Ascending aorta (tissue), 2 donors: ENCODE measurements around the gene ERCC6L2. TPM values are rescaled to one million over a fixed set of nuclear protein-coding genes. Genes with fewer than 3 reads are reported as not detected.

Experiments
- DNase-seq, 2 donors: peaks; one replicate each; pipeline ENCODE4 v3.0.0-alpha.2; 2019; ENCODE audit warnings: low spot score in 2 of 2
- H3K27ac ChIP-seq, 2 donors: fragments of 200-600 bp; sonication (generic); one replicate each; pipeline ENCODE4 v1.5.1; 2016 to 2017; ENCODE audit warnings: mild to moderate bottlenecking in 1 of 2
- H3K27me3 ChIP-seq: fragments of 200-600 bp; sonication (generic); one replicate; pipeline ENCODE4 v1.5.1; 2017
- H3K36me3 ChIP-seq, 2 donors: fragments of 200-600 bp; sonication (generic); one replicate each; pipeline ENCODE4 v1.5.1; 2016
- H3K4me1 ChIP-seq, 2 donors: fragments of 200-600 bp; sonication (generic); one replicate each; pipeline ENCODE4 v1.5.1; 2016 to 2017; ENCODE audit warnings: mild to moderate bottlenecking in 1 of 2
- H3K4me3 ChIP-seq, 2 donors: fragments of 200-600 bp; sonication (generic); one replicate each; pipeline ENCODE4 v1.5.1; 2016 to 2017; ENCODE audit warnings: mild to moderate bottlenecking in 1 of 2
- H3K9me3 ChIP-seq, 2 donors: fragments of 200-600 bp; sonication (generic); one replicate each; pipeline ENCODE4 v1.5.1; 2016
- intact Hi-C: fragments of 100-400 bp; cut with DNase I; formaldehyde crosslinking; loops from one replicate; pipeline ENCODE4 v1.15.1; 2023
- total RNA-seq: library from RNA; depleted of rRNA; stranded (reverse); fragments of >200 nt; gene quantifications from one replicate; pipeline ENCODE4 v1.1.0, GENCODE V29; 2016
- TF ChIP-seq, protein P1 (sequence below), 3 experiments: fragments of 200-600 bp in 2 of 3; fragments of 450-650 bp in 1 of 3; sonication (generic) in 2 of 3; IDR thresholded peaks; one replicate each; pipeline ENCODE4 v1.5.1; 2016 to 2019; ENCODE audit warnings: antibody characterized with exemption in 3 of 3, mild to moderate bottlenecking in 1 of 3, moderate library complexity in 1 of 3

ERCC6L2 gene
- total RNA-seq, 1 donor from 2014 or later = 22.9 TPM

DNA sequence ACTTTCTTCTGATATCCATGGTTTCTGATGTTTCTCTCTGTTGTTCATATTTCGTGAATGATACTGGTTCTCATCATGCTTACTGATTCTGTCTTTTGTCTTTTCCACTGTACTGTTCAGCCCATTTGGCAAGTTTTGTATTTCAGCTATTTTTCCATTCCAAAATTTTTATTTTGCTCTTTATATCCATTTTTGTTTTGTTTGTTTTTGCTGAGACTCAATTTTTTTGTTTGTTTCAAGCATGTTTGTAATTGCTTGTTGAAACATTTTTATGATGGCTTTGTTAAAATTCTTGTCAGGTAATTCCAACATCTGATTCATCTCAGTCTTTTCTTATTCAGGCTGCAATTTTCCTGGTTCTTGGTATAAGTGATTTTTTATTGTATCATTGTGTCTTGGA lies 64.0 kb downstream of the ERCC6L2 start:
- no peak overlapping the region for H3K27ac ChIP-seq
- no peak overlapping the region for H3K4me3 ChIP-seq
- peaks cover 8 to 61% of the 10 kb centered on the region in 2 donors for H3K36me3 ChIP-seq
- DNase-seq = no peak
- no peaks in the 10 kb centered on the region for H3K27me3 ChIP-seq
- intact Hi-C loops = no loop called here
- peaks cover 7 to 14% of the 10 kb centered on the region in 2 donors for H3K9me3 ChIP-seq
- TF ChIP-seq, protein P1, sequence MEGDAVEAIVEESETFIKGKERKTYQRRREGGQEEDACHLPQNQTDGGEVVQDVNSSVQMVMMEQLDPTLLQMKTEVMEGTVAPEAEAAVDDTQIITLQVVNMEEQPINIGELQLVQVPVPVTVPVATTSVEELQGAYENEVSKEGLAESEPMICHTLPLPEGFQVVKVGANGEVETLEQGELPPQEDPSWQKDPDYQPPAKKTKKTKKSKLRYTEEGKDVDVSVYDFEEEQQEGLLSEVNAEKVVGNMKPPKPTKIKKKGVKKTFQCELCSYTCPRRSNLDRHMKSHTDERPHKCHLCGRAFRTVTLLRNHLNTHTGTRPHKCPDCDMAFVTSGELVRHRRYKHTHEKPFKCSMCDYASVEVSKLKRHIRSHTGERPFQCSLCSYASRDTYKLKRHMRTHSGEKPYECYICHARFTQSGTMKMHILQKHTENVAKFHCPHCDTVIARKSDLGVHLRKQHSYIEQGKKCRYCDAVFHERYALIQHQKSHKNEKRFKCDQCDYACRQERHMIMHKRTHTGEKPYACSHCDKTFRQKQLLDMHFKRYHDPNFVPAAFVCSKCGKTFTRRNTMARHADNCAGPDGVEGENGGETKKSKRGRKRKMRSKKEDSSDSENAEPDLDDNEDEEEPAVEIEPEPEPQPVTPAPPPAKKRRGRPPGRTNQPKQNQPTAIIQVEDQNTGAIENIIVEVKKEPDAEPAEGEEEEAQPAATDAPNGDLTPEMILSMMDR (IDR thresholded peaks at IDR 0.05) = no peak
- peaks cover 0 to 2% of the 10 kb centered on the region in 2 donors for H3K4me1 ChIP-seq

DNA sequence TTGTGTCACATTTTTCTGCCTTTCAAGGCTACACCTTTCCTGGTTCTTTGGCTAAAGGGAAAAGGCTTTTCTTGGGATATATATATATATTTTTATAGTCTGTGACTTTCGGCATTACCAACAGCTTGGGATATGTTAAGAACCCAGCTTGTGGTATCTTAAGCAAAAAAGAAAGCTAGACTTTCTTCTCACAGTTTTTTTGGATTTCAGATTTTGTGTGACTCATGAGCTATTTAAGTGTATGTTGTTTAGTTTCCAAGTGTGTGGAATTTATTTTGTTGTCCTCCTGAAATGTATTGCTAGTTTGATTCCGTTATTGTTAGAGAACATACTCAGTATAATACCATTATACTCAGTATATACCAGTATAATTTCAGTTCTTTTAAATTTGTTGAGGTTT lies 64.8 kb downstream of the ERCC6L2 start:
- TF ChIP-seq, protein P1 (IDR thresholded peaks at IDR 0.05) = no peak
- no peak for DNase-seq
- Histone ChIP-seq H3K36me3 (peaks cover 8 to 57% of the 10 kb centered on the region in 2 donors), H3K27ac (no peak overlapping the region), H3K4me3 (no peak overlapping the region), H3K9me3 (peaks cover 7 to 14% of the 10 kb centered on the region in 2 donors), H3K27me3 (no peaks in the 10 kb centered on the region), H3K4me1 (peaks cover 0 to 2% of the 10 kb centered on the region in 2 donors)
- intact Hi-C loops = no loop called here

DNA sequence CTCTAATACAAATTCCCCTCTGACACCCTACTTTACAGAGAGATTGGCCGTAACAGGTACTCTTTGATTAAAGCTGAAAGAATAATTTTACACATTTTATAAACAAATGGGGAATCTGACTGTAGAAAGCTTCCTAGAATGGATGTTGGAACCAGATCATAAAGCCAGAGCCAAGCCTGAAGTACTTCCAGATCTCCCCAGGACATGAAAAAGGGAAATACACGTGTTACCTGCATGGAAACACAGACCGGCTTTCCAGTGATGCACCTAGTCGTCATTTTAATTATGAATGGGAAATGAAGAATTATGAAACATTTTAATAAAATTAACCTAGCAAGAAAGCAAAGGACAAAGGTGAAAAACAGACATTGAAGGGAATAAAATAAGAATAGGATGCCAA lies 66.5 kb downstream of the ERCC6L2 start:
- H3K9me3 ChIP-seq = peaks cover 7 to 16% of the 10 kb centered on the region in 2 donors
- H3K4me3 ChIP-seq = no peak overlapping the region
- no peak overlapping the region for H3K27ac ChIP-seq
- peaks cover 0 to 2% of the 10 kb centered on the region in 2 donors for H3K4me1 ChIP-seq
- TF ChIP-seq, protein P1 (IDR thresholded peaks at IDR 0.05) = no peak
- DNase-seq = no peak
- intact Hi-C loops = no loop called here
- H3K36me3 ChIP-seq = peaks cover 5 to 51% of the 10 kb centered on the region in 2 donors
- no peaks in the 10 kb centered on the region for H3K27me3 ChIP-seq

DNA sequence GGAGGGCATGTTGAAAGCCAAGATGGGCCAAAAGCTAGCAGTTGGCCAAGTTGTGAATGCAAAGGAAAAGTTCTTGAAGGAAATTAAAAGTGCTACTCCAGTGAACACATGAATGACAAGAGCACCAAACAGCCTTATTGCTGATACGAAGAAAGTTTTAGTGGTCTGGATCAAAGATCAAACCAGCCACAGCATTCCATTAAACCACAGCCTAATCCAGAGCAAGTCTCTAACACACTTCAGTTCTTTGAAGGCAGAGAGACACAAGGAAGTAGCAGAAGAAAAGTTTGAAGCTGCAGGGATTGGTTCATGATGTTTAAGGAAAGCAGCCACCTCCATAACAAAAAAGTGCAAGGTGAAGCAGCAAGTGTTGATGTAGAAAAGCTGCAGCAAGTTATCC lies 71.6 kb downstream of the ERCC6L2 start:
- Histone ChIP-seq H3K4me1 (no peaks in the 10 kb centered on the region), H3K4me3 (no peak overlapping the region), H3K27me3 (no peaks in the 10 kb centered on the region), H3K27ac (no peak overlapping the region), H3K36me3 (peaks cover 2 to 59% of the 10 kb centered on the region in 2 donors), H3K9me3 (peaks cover 0 to 4% of the 10 kb centered on the region in 2 donors)
- intact Hi-C loops = no loop called here
- DNase-seq = no peak
- TF ChIP-seq, protein P1 (IDR thresholded peaks at IDR 0.05) = no peak

DNA sequence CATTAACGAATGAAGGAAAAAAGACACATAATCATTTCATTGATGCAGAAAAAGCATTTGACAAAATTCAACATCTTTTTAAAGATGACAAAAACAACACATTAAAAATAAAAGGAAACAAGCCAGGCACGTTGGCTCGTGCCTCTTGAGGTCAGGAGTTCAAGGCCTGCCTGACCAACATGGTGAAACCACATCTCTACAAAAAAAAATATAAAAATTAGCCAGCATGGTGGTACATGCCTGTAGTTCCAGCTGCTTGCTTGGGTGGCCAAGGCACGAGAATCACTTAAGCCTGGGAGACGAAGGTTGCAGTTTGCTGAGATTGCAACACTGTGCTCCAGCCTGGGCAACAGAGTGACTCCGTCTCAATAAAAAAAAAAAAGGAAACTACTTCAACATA lies 77.0 kb downstream of the ERCC6L2 start:
- intact Hi-C loops = no loop called here
- TF ChIP-seq, protein P1 (IDR thresholded peaks at IDR 0.05) = no peak
- DNase-seq = no peak
- H3K4me1 ChIP-seq = no peaks in the 10 kb centered on the region
- no peaks in the 10 kb centered on the region for H3K27me3 ChIP-seq
- peaks cover 6 to 34% of the 10 kb centered on the region in 2 donors for H3K36me3 ChIP-seq
- H3K27ac ChIP-seq = no peak overlapping the region
- H3K9me3 ChIP-seq = no peaks in the 10 kb centered on the region
- H3K4me3 ChIP-seq = no peak overlapping the region

DNA sequence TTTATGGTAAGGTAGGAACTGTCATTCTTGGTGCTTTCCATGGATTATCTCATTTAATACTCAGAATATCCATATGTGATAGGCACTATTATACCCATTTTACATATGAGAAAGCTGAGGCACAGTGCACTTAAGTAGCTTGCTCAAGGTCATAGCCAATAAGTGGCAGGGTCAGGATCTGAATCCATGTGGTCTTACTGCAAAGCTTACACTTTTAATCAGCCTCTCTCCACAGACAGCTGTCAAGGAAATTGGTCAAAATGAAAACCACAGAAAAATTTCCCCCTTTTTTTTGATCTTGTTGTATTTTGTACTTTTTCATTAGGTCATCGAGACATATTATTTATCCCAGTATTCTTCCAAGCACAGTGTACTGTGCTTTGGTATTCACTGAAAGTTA lies 78.5 kb downstream of the ERCC6L2 start:
- no peaks in the 10 kb centered on the region for H3K9me3 ChIP-seq
- H3K4me3 ChIP-seq = no peak overlapping the region
- no peaks in the 10 kb centered on the region for H3K4me1 ChIP-seq
- DNase-seq = no peak
- H3K27ac ChIP-seq = no peak overlapping the region
- TF ChIP-seq, protein P1 (IDR thresholded peaks at IDR 0.05) = no peak
- H3K36me3 ChIP-seq = peaks cover 6 to 24% of the 10 kb centered on the region in 2 donors
- intact Hi-C loops = no loop called here
- H3K27me3 ChIP-seq = no peaks in the 10 kb centered on the region
